Cardiac muscle cell (in vitro differentiated cells and primary cell): Measurements from ENCODE around the gene KCNH1. TPM values are rescaled to one million over a fixed set of nuclear protein-coding genes. Genes with fewer than 3 reads are reported as not detected.

Experiments used
- DNase-seq, 2 donors: peaks; one replicate each; pipeline versions ENCODE4 v3.0.0 to v3.0.0-alpha.2; 2010 to 2017; ENCODE audit warnings: low read depth in 1 of 2, low spot score in 1 of 2
- H3K27ac ChIP-seq: fragments of 200-600 bp; sonication (generic); 2 replicates; pipeline ENCODE4 v1.5.1; 2016
- H3K27me3 ChIP-seq: fragments of 200-600 bp; sonication (generic); 2 replicates; pipeline ENCODE4 v1.6.0; 2016; ENCODE audit warnings: control low read depth
- H3K36me3 ChIP-seq: fragments of 200-600 bp; sonication (generic); 2 replicates; pipeline ENCODE4 v1.5.1; 2016; ENCODE audit warnings: control low read depth
- H3K4me1 ChIP-seq: fragments of 200-600 bp; sonication (generic); 2 replicates; pipeline ENCODE4 v1.8.1; 2017; ENCODE audit warnings: low read depth, mild to moderate bottlenecking, mixed run types
- H3K4me3 ChIP-seq: fragments of 200-600 bp; sonication (generic); 2 replicates; pipeline ENCODE4 v1.5.1; 2016; ENCODE audit warnings: mild to moderate bottlenecking
- H3K9me3 ChIP-seq: fragments of 200-600 bp; sonication (generic); 2 replicates; pipeline ENCODE4 v1.5.1; 2017; ENCODE audit warnings: low read depth, mild to moderate bottlenecking, control low read depth
- CTCF ChIP-seq: IDR thresholded peaks from 2 replicates; pipeline ENCODE4 v1.5.1; 2012; ENCODE audit warnings: low read depth, mild to moderate bottlenecking, low read length
- polyA plus RNA-seq: library from polyadenylated mRNA; unstranded; fragments of >200 nt; fragmentation: Nextera tagmentation; extraction: Ambion mirVana; gene quantifications from 2 replicates; pipeline ENCODE4 v1.2.1, GENCODE V29; 2016
- total RNA-seq: library from RNA; depleted of rRNA; stranded (reverse); fragments of >200 nt; gene quantifications from 2 replicates; pipeline ENCODE4 v1.2.3, GENCODE V29; 2016

The KCNH1 gene
- total and polyA plus RNA-seq, 2 experiments from 2014 or later = 0.54 TPM; not detected in 1

DNA sequence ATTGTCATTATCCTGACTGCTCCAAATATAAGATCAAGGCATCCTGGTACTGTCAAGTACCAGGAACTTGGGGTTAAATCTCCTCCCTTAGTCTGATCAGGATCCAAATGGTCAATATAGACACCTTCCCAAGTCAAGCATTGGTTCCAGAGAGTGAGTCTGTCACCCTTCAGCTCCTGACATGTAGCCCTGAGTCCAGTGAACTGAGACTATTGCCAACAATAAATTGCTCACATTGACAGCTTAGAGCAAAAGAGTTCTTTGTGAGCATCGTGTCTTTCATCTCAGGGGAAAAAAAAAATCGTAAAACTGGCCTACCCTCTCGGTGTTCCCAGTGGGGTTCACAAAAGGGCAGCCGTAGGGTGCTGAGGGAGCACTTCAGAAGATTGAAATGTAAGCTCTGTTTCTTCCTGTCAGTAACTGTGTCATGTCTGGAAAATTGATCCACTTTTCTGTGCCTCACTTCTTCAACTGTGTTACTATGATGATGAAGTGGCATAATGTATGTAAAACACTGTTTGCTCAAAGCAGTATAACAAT lies 228.5 kb downstream of the KCNH1 start:
- no peak overlapping the region for H3K4me3 ChIP-seq
- H3K27ac ChIP-seq = no peak overlapping the region
- TF ChIP-seq CTCF = no peak
- H3K27me3 ChIP-seq = no peaks in the 10 kb centered on the region
- no peaks in the 10 kb centered on the region for H3K4me1 ChIP-seq
- H3K9me3 ChIP-seq = no peaks in the 10 kb centered on the region
- H3K36me3 ChIP-seq = no peaks in the 10 kb centered on the region
- no peak for DNase-seq

GRCh38 chr1:210901981-210902770 lies 231.8 kb downstream of the KCNH1 start:
- no peak for TF ChIP-seq CTCF
- Histone ChIP-seq H3K9me3 (no peaks in the 10 kb centered on the region), H3K36me3 (no peaks in the 10 kb centered on the region), H3K4me1 (no peaks in the 10 kb centered on the region), H3K4me3 (no peak overlapping the region), H3K27me3 (no peaks in the 10 kb centered on the region), H3K27ac (no peak overlapping the region)
- no peak for DNase-seq

DNA sequence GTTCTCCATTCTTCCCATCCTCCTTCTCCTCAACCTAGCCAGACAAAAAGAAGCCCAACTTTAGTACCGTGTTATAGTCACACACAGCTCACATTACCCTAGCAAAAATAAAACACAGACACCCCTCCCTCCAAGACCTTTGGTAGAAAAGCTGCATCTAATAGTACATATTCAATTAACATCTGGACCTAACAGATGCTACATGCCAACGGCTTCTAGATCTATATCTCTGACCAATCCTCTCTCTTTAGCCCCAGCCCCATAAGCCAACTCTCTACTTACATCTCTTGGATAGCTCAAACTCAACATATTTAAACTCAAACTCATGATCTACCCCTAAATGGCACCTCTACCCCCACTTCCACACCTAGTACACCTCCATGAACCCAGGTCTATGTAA lies 233.1 kb downstream of the KCNH1 start:
- DNase-seq = no peak
- no peaks in the 10 kb centered on the region for H3K9me3 ChIP-seq
- no peak for TF ChIP-seq CTCF
- no peaks in the 10 kb centered on the region for H3K36me3 ChIP-seq
- H3K4me3 ChIP-seq = no peak overlapping the region
- no peaks in the 10 kb centered on the region for H3K4me1 ChIP-seq
- H3K27ac ChIP-seq = no peak overlapping the region
- no peaks in the 10 kb centered on the region for H3K27me3 ChIP-seq

DNA sequence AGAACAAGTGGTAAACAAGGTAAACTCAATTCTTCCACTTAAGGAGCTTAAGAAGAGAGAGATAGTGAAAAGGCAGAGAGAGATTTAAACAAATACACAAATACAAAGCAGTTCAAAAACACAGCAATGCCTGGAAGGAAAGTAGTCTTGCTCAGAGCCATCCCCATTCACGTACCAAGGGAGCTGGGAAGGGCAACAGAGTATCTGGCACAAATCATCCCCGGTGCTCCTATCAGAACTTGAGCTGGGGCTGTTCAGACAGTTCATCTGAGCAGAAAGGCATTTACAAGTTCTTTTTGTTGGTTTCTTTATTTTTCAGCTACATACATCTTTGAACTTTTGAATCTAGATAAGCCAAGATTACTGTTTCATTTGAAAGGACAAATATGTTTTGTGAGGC lies 233.9 kb downstream of the KCNH1 start:
- Histone ChIP-seq H3K9me3 (no peaks in the 10 kb centered on the region), H3K27me3 (no peaks in the 10 kb centered on the region), H3K4me1 (no peaks in the 10 kb centered on the region), H3K4me3 (no peak overlapping the region), H3K36me3 (no peaks in the 10 kb centered on the region), H3K27ac (no peak overlapping the region)
- no peak for DNase-seq
- no peak for TF ChIP-seq CTCF

- no peaks in the 10 kb centered on the region for H3K9me3 ChIP-seq
- H3K4me3 ChIP-seq = no peak overlapping the region
- H3K27me3 ChIP-seq = no peaks in the 10 kb centered on the region
- no peaks in the 10 kb centered on the region for H3K4me1 ChIP-seq
- H3K36me3 ChIP-seq = no peaks in the 10 kb centered on the region
- no peak overlapping the region for H3K27ac ChIP-seq
- no peak for TF ChIP-seq CTCF
- no peak for DNase-seq
These were observed 234.3 kb downstream of the KCNH1 start for GRCh38 chr1:210899676-210900075.
